Keratinocyte (primary cell): ENCODE measurements around the gene TEX29. TPM values are rescaled to one million over a fixed set of nuclear protein-coding genes. Genes with fewer than 3 reads are reported as not detected.

ENCODE experiments used
- DNase-seq: peaks from one replicate; pipeline ENCODE4 v3.0.0-alpha.2; 2011; ENCODE audit warnings: low read depth, missing footprints, low spot score
- FAIRE-seq: peaks from 2 replicates; lab custom pipeline; 2011; peaks lifted over from hg19 to GRCh38; lab: Jason Lieb, UNC
- H2AFZ ChIP-seq: 2 replicates; pipeline ENCODE4 v1.6.0; 2012; ENCODE audit warnings: low read length, control low read depth, inconsistent platforms; ENCODE audit not compliant: control insufficient read depth
- H3K27ac ChIP-seq: 2 replicates; pipeline ENCODE4 v1.5.1; 2011; ENCODE audit warnings: low read length; ENCODE audit not compliant: control insufficient read depth, insufficient read depth
- H3K27me3 ChIP-seq: 3 replicates; pipeline ENCODE4 v1.6.0; 2011; ENCODE audit warnings: low read length; ENCODE audit not compliant: control insufficient read depth, insufficient read depth; ENCODE audit errors: extremely low read depth
- H3K36me3 ChIP-seq, 2 experiments: 2 replicates in 1 of 2; 3 replicates in 1 of 2; pipeline ENCODE4 v1.5.1; 2011; ENCODE audit warnings: low read length in 2 of 2, mild to moderate bottlenecking in 1 of 2; ENCODE audit not compliant: control insufficient read depth in 2 of 2, insufficient read depth in 2 of 2; ENCODE audit errors: extremely low read depth in 1 of 2
- H3K4me1 ChIP-seq: 3 replicates; pipeline ENCODE4 v1.5.1; 2011; ENCODE audit warnings: low read length; ENCODE audit not compliant: control insufficient read depth, insufficient read depth; ENCODE audit errors: extremely low read depth
- H3K4me2 ChIP-seq: 3 replicates; pipeline ENCODE4 v1.6.0; 2011; ENCODE audit warnings: low read depth, low read length; ENCODE audit not compliant: control insufficient read depth, insufficient read depth; ENCODE audit errors: extremely low read depth
- H3K4me3 ChIP-seq, 3 experiments: fragments of 200-600 bp in 1 of 3; sonication (generic) in 1 of 3; 2 replicates in 2 of 3; 3 replicates in 1 of 3; pipeline ENCODE4 v1.5.1; 2011 to 2016; ENCODE audit warnings: low read length in 3 of 3, mild to moderate bottlenecking in 3 of 3, control low read depth in 2 of 3, inconsistent platforms in 1 of 3, low read depth in 1 of 3, mixed read lengths in 1 of 3, mixed run types in 1 of 3, moderate library complexity in 1 of 3; ENCODE audit not compliant: control insufficient read depth in 2 of 3, insufficient read depth in 2 of 3; ENCODE audit errors: extremely low read depth in 1 of 3
- H3K79me2 ChIP-seq: 2 replicates; pipeline ENCODE4 v1.6.0; 2012; ENCODE audit warnings: low read length; ENCODE audit not compliant: control insufficient read depth, insufficient read depth
- H3K9ac ChIP-seq: 3 replicates; pipeline ENCODE4 v1.6.0; 2011; ENCODE audit warnings: low read length; ENCODE audit not compliant: control insufficient read depth, insufficient read depth; ENCODE audit errors: extremely low read depth
- H3K9me1 ChIP-seq: 3 replicates; pipeline ENCODE4 v1.6.0; 2011; ENCODE audit warnings: low read length; ENCODE audit not compliant: control insufficient read depth, insufficient read depth; ENCODE audit errors: extremely low read depth
- H3K9me3 ChIP-seq: 2 replicates; pipeline ENCODE4 v1.5.1; 2012; ENCODE audit warnings: low read depth, low read length; ENCODE audit not compliant: control insufficient read depth
- H4K20me1 ChIP-seq: 3 replicates; pipeline ENCODE4 v1.6.0; 2011; ENCODE audit warnings: low read length; ENCODE audit not compliant: control insufficient read depth, insufficient read depth; ENCODE audit errors: extremely low read depth
- EZH2 ChIP-seq: IDR thresholded peaks from one replicate; pipeline ENCODE4 v1.6.1; 2012; ENCODE audit warnings: inconsistent platforms, mild to moderate bottlenecking, low read length, moderate library complexity
- dilution Hi-C: fragments of 300-500 bp; cut with MboI; formaldehyde crosslinking; loops from one replicate; pipeline ENCODE4 v1.7.0; 2020; ENCODE audit warnings: low sequenced_read_pairs; ENCODE audit not compliant: extremely low pct_ligation_motif_present
- polyA plus RNA-seq, 5 experiments: library from polyadenylated mRNA; depleted of rRNA in 3 of 5; stranded (reverse) in 3 of 5; stranded (forward) in 1 of 5; unstranded in 1 of 5; fragments of >200 nt; gene quantifications; 1 replicate in 1 of 5; 2 replicates in 3 of 5; 3 replicates in 1 of 5; pipeline versions ENCODE4 v1.2.1 to v1.2.3, GENCODE V29; 2011 to 2012; ENCODE audit warnings: missing spikeins in 2 of 5, low read depth in 1 of 5, low replicate concordance in 1 of 5
- TF ChIP-seq, protein P1 (sequence below), 3 experiments: IDR thresholded peaks in 1 of 3; conservative IDR thresholded peaks in 1 of 3; optimal IDR thresholded peaks in 1 of 3; 2 replicates in 2 of 3; 3 replicates in 1 of 3; pipeline versions ENCODE3 to v1.5.1; 2011; ENCODE audit warnings: low read length in 3 of 3, mild to moderate bottlenecking in 3 of 3, moderate library complexity in 2 of 3, control low read depth in 1 of 3, inconsistent platforms in 1 of 3; ENCODE audit not compliant: insufficient read depth in 2 of 3; ENCODE audit errors: extremely low read depth in 1 of 3

Gene TEX29
- polyA plus RNA-seq, 1 donor (not counting 4 experiments of a cell fraction or from before 2014, with no cell fraction given), result 0.18 TPM

DNA sequence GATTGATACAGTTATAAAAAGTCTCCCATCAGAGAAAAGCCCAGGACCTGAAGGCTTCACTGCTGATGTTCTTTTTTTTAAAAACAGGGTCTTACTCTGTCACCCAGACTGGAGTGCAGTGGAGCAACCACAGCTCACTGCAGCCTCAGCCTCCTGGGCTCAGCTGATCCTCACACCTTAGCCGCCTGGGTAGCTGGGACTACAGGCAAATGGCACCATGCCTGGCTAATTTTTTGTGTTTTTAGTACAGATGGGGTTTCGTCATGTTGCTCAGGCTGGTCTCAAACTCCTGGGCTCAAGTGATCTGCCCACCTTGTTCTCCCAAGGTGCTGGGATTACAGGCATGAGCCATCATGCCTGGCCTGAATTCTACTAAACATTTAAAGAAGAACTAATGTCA lies 33.1 kb downstream of the TEX29 start:
- dilution Hi-C loops, result no loop called here

DNA sequence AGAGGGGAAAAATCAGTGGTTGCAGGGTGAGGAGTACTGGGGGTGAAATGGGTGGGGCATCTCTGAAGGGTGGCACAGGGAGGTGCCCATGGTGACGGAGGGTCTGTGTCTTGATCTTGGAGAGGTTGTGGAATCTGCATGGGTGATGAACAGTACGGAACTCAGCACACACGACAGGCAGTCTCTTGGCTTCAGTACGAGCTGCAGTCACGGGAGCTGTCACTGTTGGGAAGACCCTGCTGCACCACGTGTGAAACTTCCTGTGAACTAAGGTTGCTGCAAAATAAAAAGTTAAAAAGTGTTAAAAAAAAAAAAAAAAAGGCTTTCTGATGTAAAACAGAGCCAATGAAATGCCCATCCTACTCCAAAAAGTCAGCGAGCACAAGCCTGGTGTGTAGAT lies 34.3 kb downstream of the TEX29 start:
- no peak for DNase-seq
- Histone ChIP-seq H3K79me2 (no peaks in the 10 kb centered on the region), H2AFZ (no peak overlapping the region), H3K9me1 (no peaks in the 10 kb centered on the region), H3K4me1 (no peaks in the 10 kb centered on the region), H3K27ac (no peak overlapping the region), H3K9ac (no peak overlapping the region), H3K4me2 (no peak overlapping the region), H4K20me1 (no peaks in the 10 kb centered on the region), H3K36me3 (no peaks in the 10 kb centered on the region), H3K4me3 (no peak overlapping the region), H3K27me3 (no peaks in the 10 kb centered on the region), H3K9me3 (no peaks in the 10 kb centered on the region)
- dilution Hi-C loops, result no loop called here
- TF ChIP-seq EZH2, result no peak
- TF ChIP-seq, protein P1, sequence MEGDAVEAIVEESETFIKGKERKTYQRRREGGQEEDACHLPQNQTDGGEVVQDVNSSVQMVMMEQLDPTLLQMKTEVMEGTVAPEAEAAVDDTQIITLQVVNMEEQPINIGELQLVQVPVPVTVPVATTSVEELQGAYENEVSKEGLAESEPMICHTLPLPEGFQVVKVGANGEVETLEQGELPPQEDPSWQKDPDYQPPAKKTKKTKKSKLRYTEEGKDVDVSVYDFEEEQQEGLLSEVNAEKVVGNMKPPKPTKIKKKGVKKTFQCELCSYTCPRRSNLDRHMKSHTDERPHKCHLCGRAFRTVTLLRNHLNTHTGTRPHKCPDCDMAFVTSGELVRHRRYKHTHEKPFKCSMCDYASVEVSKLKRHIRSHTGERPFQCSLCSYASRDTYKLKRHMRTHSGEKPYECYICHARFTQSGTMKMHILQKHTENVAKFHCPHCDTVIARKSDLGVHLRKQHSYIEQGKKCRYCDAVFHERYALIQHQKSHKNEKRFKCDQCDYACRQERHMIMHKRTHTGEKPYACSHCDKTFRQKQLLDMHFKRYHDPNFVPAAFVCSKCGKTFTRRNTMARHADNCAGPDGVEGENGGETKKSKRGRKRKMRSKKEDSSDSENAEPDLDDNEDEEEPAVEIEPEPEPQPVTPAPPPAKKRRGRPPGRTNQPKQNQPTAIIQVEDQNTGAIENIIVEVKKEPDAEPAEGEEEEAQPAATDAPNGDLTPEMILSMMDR (optimal IDR thresholded peaks at IDR 0.05 in 1 of 3, IDR thresholded peaks at IDR 0.05 in 1 of 3, conservative IDR thresholded peaks at IDR 0.05 in 1 of 3; ENCODE audit: extremely low read depth in 1 of 3, insufficient read depth in 2 of 3, low read length in 3 of 3), result no peak
- FAIRE-seq, result no peak

More for the DNA sequence above, 33.1 kb downstream of the TEX29 start:
- Histone ChIP-seq H3K9me3 (no peaks in the 10 kb centered on the region), H4K20me1 (no peaks in the 10 kb centered on the region), H3K79me2 (no peaks in the 10 kb centered on the region), H3K9ac (no peak overlapping the region), H3K27ac (no peak overlapping the region), H3K27me3 (no peaks in the 10 kb centered on the region), H3K9me1 (no peaks in the 10 kb centered on the region), H3K4me3 (no peak overlapping the region), H3K4me1 (no peaks in the 10 kb centered on the region), H3K4me2 (no peak overlapping the region), H3K36me3 (no peaks in the 10 kb centered on the region), H2AFZ (no peak overlapping the region)
- FAIRE-seq (no peak), DNase-seq (no peak)
- TF ChIP-seq, protein P1 (optimal IDR thresholded peaks at IDR 0.05 in 1 of 3, IDR thresholded peaks at IDR 0.05 in 1 of 3, conservative IDR thresholded peaks at IDR 0.05 in 1 of 3; ENCODE audit: extremely low read depth in 1 of 3, insufficient read depth in 2 of 3, low read length in 3 of 3), result no peak
- no peak for TF ChIP-seq EZH2
